ENCODE measurements around the gene DHRS2.
"Not testable (repeated sequence)": the region's sequence is repeated elsewhere in the genome, so short reads cannot be mapped to it uniquely, and the experiment has no call there.

DHRS2 gene

GRCh38 chr14:23636317-23637211, at the start of gene DHRS2:
TSS of gene DHRS2 (plus strand) at chr14:23636364. CDS start at chr14:23638865, 2,501 bp downstream.
- FAIRE-seq (no peak), DNase-seq (ENCODE audit: insufficient read length, low spot score) (no peak)
- TF ChIP-seq POLR2A (IDR thresholded peaks at IDR 0.05; ENCODE audit: low read depth, low read length), result no peak

GRCh38 chr14:23588884-23589598, 47.1 kb upstream of the DHRS2 start:
- DNase-seq (ENCODE audit: insufficient read length, low spot score), result peak; percentile 83
- peak; percentile 89 for FAIRE-seq

GRCh38 chr14:23589606-23590005, 46.6 kb upstream of the DHRS2 start:
- DNase-seq (ENCODE audit: insufficient read length, low spot score) (no peak), FAIRE-seq (no peak)
- no peak for TF ChIP-seq POLR2A (IDR thresholded peaks at IDR 0.05; ENCODE audit: low read depth, low read length)

More at GRCh38 chr14:23588884-23589598, 47.1 kb upstream of the DHRS2 start:
- no peak for TF ChIP-seq POLR2A (IDR thresholded peaks at IDR 0.05; ENCODE audit: low read depth, low read length)

- no peak for DNase-seq (ENCODE audit: insufficient read length, low spot score)
- no peak for FAIRE-seq
- TF ChIP-seq POLR2A (IDR thresholded peaks at IDR 0.05; ENCODE audit: low read depth, low read length), result no peak
Observed at GRCh38 chr14:23590198-23590597, 46.0 kb upstream of the DHRS2 start.

- DNase-seq (ENCODE audit: insufficient read length, low spot score); FAIRE-seq: not testable (repeated sequence)
Observed at GRCh38 chr14:23594191-23594590, 42.0 kb upstream of the DHRS2 start.

GRCh38 chr14:23600322-23600707, 35.8 kb upstream of the DHRS2 start:
- DNase-seq (ENCODE audit: insufficient read length, low spot score), result no peak
- no peak for TF ChIP-seq POLR2A (IDR thresholded peaks at IDR 0.05; ENCODE audit: low read depth, low read length)
- no peak for FAIRE-seq

GRCh38 chr14:23600806-23601205, 35.4 kb upstream of the DHRS2 start:
- FAIRE-seq (no peak), DNase-seq (ENCODE audit: insufficient read length, low spot score) (no peak)
- no peak for TF ChIP-seq POLR2A (IDR thresholded peaks at IDR 0.05; ENCODE audit: low read depth, low read length)

- DNase-seq (ENCODE audit: insufficient read length, low spot score), result no peak
- no peak for TF ChIP-seq POLR2A (IDR thresholded peaks at IDR 0.05; ENCODE audit: low read depth, low read length)
- FAIRE-seq, result no peak
Observed at GRCh38 chr14:23601424-23601823, 34.7 kb upstream of the DHRS2 start.

- no peak for TF ChIP-seq POLR2A (IDR thresholded peaks at IDR 0.05; ENCODE audit: low read depth, low read length)
- FAIRE-seq (no peak), DNase-seq (ENCODE audit: insufficient read length, low spot score) (no peak)
Observed at GRCh38 chr14:23601845-23602180, 34.4 kb upstream of the DHRS2 start.

- no peak for DNase-seq (ENCODE audit: insufficient read length, low spot score)
- FAIRE-seq, result no peak
- no peak for TF ChIP-seq POLR2A (IDR thresholded peaks at IDR 0.05; ENCODE audit: low read depth, low read length)
Observed at GRCh38 chr14:23602181-23603095, 33.7 kb upstream of the DHRS2 start.

GRCh38 chr14:23603103-23603502, 33.1 kb upstream of the DHRS2 start:
- FAIRE-seq (no peak), DNase-seq (ENCODE audit: insufficient read length, low spot score) (no peak)
- no peak for TF ChIP-seq POLR2A (IDR thresholded peaks at IDR 0.05; ENCODE audit: low read depth, low read length)

- no peak for DNase-seq (ENCODE audit: insufficient read length, low spot score)
- TF ChIP-seq POLR2A (IDR thresholded peaks at IDR 0.05; ENCODE audit: low read depth, low read length), result no peak
- no peak for FAIRE-seq
Observed at GRCh38 chr14:23604148-23604547, 32.0 kb upstream of the DHRS2 start.

- no peak for FAIRE-seq
- no peak for TF ChIP-seq POLR2A (IDR thresholded peaks at IDR 0.05; ENCODE audit: low read depth, low read length)
- no peak for DNase-seq (ENCODE audit: insufficient read length, low spot score)
Observed at GRCh38 chr14:23604675-23605170, 31.4 kb upstream of the DHRS2 start.
